Stomach (tissue), 4 donors: Measurements from ENCODE around the gene VPS8.

Source experiments
- EP300 ChIP-seq: sonication (generic); formaldehyde crosslinking; IDR thresholded peaks from one replicate; pipeline ENCODE4 v1.6.1; 2017; ENCODE audit warnings: antibody characterized with exemption
- POLR2A ChIP-seq, 4 donors: fragments of 450-650 bp; IDR thresholded peaks; one replicate each; pipeline ENCODE4 v1.6.1; 2016; ENCODE audit warnings: antibody characterized with exemption in 4 of 4, control low read depth in 2 of 4, mild to moderate bottlenecking in 1 of 4, moderate library complexity in 1 of 4
- POLR2AphosphoS5 ChIP-seq, 3 donors: sonication (generic); formaldehyde crosslinking; IDR thresholded peaks; one replicate each; pipeline ENCODE4 v1.6.1; 2016; ENCODE audit warnings: antibody characterized with exemption in 3 of 3
- TF ChIP-seq, protein P1 (sequence below), 7 experiments: fragments of 450-650 bp in 4 of 7; fragments of 200-600 bp in 3 of 7; sonication (generic) in 3 of 7; IDR thresholded peaks; one replicate each; pipeline ENCODE4 v1.5.1; 2016 to 2019; ENCODE audit warnings: antibody characterized with exemption in 7 of 7, control low read depth in 2 of 7, mild to moderate bottlenecking in 1 of 7

DNA sequence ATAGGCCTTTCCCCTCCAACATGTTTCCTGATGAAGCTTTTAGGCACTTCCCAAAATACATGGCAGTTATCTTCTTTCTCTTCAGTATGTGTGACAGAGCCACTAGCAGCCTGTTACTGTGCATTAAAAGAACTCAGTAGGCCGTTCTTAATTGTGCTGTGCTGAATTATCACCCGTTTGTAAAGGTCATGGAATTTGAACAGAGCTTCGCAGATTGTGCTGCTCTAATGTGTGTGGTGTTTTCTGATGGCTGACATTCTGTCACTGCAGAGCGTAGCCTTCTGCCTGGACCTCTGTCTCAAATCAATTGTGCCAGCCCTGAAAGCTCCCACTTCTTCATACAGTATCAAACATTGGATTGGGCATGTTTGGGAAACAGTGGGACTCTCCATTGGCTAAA lies 229.6 kb downstream of the VPS8 start:
- TF ChIP-seq, protein P1, sequence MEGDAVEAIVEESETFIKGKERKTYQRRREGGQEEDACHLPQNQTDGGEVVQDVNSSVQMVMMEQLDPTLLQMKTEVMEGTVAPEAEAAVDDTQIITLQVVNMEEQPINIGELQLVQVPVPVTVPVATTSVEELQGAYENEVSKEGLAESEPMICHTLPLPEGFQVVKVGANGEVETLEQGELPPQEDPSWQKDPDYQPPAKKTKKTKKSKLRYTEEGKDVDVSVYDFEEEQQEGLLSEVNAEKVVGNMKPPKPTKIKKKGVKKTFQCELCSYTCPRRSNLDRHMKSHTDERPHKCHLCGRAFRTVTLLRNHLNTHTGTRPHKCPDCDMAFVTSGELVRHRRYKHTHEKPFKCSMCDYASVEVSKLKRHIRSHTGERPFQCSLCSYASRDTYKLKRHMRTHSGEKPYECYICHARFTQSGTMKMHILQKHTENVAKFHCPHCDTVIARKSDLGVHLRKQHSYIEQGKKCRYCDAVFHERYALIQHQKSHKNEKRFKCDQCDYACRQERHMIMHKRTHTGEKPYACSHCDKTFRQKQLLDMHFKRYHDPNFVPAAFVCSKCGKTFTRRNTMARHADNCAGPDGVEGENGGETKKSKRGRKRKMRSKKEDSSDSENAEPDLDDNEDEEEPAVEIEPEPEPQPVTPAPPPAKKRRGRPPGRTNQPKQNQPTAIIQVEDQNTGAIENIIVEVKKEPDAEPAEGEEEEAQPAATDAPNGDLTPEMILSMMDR (IDR thresholded peaks at IDR 0.05): no peak
- TF ChIP-seq POLR2A (IDR thresholded peaks at IDR 0.05) (no peak), POLR2AphosphoS5 (IDR thresholded peaks at IDR 0.05) (no peak), EP300 (no peak)
